Nephron (organoid): ENCODE data around the gene DPP10.

Experiments
- H3K27ac Mint-ChIP-seq, 3 experiments: 2 replicates each; pipeline ENCODE4 v1.8.0; 2020; ENCODE audit warnings: mixed read lengths in 3 of 3, mild to moderate bottlenecking in 2 of 3, moderate library complexity in 1 of 3
- H3K27me3 Mint-ChIP-seq: 2 replicates; pipeline ENCODE4 v1.8.0; 2021; ENCODE audit warnings: low read depth, mild to moderate bottlenecking, moderate library complexity, mixed read lengths
- H3K36me3 Mint-ChIP-seq: 2 replicates; pipeline ENCODE4 v1.8.0; 2020; ENCODE audit warnings: low read depth, mixed read lengths
- H3K4me1 Mint-ChIP-seq: 2 replicates; pipeline ENCODE4 v1.8.0; 2020; ENCODE audit warnings: mixed read lengths
- H3K4me3 Mint-ChIP-seq, 3 experiments: 2 replicates each; pipeline ENCODE4 v1.8.0; 2020; ENCODE audit warnings: mild to moderate bottlenecking in 3 of 3, mixed read lengths in 3 of 3, moderate library complexity in 2 of 3
- H3K9me3 Mint-ChIP-seq: 2 replicates; pipeline ENCODE4 v1.8.0; 2020; ENCODE audit warnings: mixed read lengths
- CTCF ChIP-seq, 3 experiments: fragments of 200-600 bp; sonication (generic); IDR thresholded peaks; one replicate each; pipeline ENCODE4 v1.5.0; 2021; ENCODE audit warnings: antibody characterized with exemption in 3 of 3; ENCODE audit not compliant: unreplicated experiment in 3 of 3

DPP10 gene

GRCh38 chr2:114424699-114425098, 17.7 kb upstream of the DPP10 start:
- no peaks in the 10 kb centered on the region for H3K4me1 Mint-ChIP-seq
- H3K27ac Mint-ChIP-seq, result no peak overlapping the region
- peaks cover 4% of the 10 kb centered on the region for H3K27me3 Mint-ChIP-seq
- TF ChIP-seq CTCF (IDR thresholded peaks at IDR 0.05; ENCODE audit: unreplicated experiment in 3 of 3), result no peak
- no peaks in the 10 kb centered on the region for H3K36me3 Mint-ChIP-seq
- H3K9me3 Mint-ChIP-seq, result no peaks in the 10 kb centered on the region
- H3K4me3 Mint-ChIP-seq, result no peak overlapping the region

GRCh38 chr2:114426756-114427155, 15.7 kb upstream of the DPP10 start:
- Mint-ChIP-seq H3K27ac (no peak overlapping the region), H3K9me3 (no peaks in the 10 kb centered on the region), H3K27me3 (no peaks in the 10 kb centered on the region), H3K4me1 (no peaks in the 10 kb centered on the region), H3K36me3 (no peaks in the 10 kb centered on the region), H3K4me3 (no peak overlapping the region)
- no peak for TF ChIP-seq CTCF (IDR thresholded peaks at IDR 0.05; ENCODE audit: unreplicated experiment in 3 of 3)

- Mint-ChIP-seq H3K4me3 (no peak overlapping the region), H3K27ac (no peak overlapping the region), H3K9me3 (no peaks in the 10 kb centered on the region), H3K4me1 (no peaks in the 10 kb centered on the region), H3K27me3 (no peaks in the 10 kb centered on the region), H3K36me3 (no peaks in the 10 kb centered on the region)
- TF ChIP-seq CTCF (IDR thresholded peaks at IDR 0.05; ENCODE audit: unreplicated experiment in 3 of 3), result no peak
Measured at GRCh38 chr2:114436329-114436728, 6.1 kb upstream of the DPP10 start.

GRCh38 chr2:114446571-114446970, 4.1 kb downstream of the DPP10 start:
- no peak for TF ChIP-seq CTCF (IDR thresholded peaks at IDR 0.05; ENCODE audit: unreplicated experiment in 3 of 3)
- Mint-ChIP-seq H3K9me3 (no peaks in the 10 kb centered on the region), H3K4me1 (no peaks in the 10 kb centered on the region), H3K4me3 (no peak overlapping the region), H3K36me3 (no peaks in the 10 kb centered on the region), H3K27me3 (peaks cover 6% of the 10 kb centered on the region), H3K27ac (no peak overlapping the region)

GRCh38 chr2:114450639-114451038, 8.2 kb downstream of the DPP10 start:
- Mint-ChIP-seq H3K27ac (no peak overlapping the region), H3K36me3 (no peaks in the 10 kb centered on the region), H3K4me3 (no peak overlapping the region), H3K9me3 (no peaks in the 10 kb centered on the region), H3K27me3 (peaks cover 3% of the 10 kb centered on the region), H3K4me1 (no peaks in the 10 kb centered on the region)
- TF ChIP-seq CTCF (IDR thresholded peaks at IDR 0.05; ENCODE audit: unreplicated experiment in 3 of 3), result no peak

- no peak for TF ChIP-seq CTCF (IDR thresholded peaks at IDR 0.05; ENCODE audit: unreplicated experiment in 3 of 3)
- Mint-ChIP-seq H3K4me3 (no peak overlapping the region), H3K27ac (no peak overlapping the region), H3K27me3 (peaks cover 3% of the 10 kb centered on the region), H3K4me1 (peaks cover 5% of the 10 kb centered on the region), H3K9me3 (no peaks in the 10 kb centered on the region), H3K36me3 (no peaks in the 10 kb centered on the region)
Measured at GRCh38 chr2:114456566-114456965, 14.1 kb downstream of the DPP10 start.
